Hematopoietic multipotent progenitor cell (in vitro differentiated cells): ENCODE measurements around the gene SFMBT2. TPM values are rescaled to one million over a fixed set of nuclear protein-coding genes. Genes with fewer than 3 reads are reported as not detected.

Experiments used
- DNase-seq, 3 donors: peaks; one replicate each; pipeline ENCODE4 v3.0.0-alpha.2; 2011 to 2015; ENCODE audit warnings: low read depth in 2 of 3, low spot score in 2 of 3
- total RNA-seq: library from RNA; depleted of rRNA; stranded (reverse); fragments of >200 nt; gene quantifications from one replicate; pipeline ENCODE4 v1.2.3, GENCODE V29; 2012

Gene SFMBT2
- total RNA-seq, 1 donor, result 4.3 TPM

- no peak for DNase-seq
These were observed 15.5 kb upstream of the SFMBT2 start for GRCh38 chr10:7426349-7426748.

DNA sequence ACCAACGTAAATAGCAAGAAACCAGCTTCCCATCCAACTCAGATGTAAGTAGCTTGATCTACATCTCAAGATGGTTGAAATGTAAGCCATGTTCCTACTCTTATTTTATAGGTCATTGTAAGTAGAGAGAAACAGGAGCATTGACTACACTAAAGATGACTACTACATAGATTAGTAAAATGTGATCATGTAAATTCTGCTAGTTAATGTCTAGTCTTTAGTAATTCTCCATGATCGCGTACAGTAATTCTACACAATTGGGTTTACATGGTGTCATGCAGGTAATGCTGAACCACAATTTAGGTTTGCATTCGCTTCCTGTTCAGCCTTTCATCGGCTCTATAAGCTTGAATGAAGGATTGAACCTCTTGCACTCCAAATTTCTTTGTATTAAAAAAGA lies 14.9 kb upstream of the SFMBT2 start:
- DNase-seq, result no peak

DNA sequence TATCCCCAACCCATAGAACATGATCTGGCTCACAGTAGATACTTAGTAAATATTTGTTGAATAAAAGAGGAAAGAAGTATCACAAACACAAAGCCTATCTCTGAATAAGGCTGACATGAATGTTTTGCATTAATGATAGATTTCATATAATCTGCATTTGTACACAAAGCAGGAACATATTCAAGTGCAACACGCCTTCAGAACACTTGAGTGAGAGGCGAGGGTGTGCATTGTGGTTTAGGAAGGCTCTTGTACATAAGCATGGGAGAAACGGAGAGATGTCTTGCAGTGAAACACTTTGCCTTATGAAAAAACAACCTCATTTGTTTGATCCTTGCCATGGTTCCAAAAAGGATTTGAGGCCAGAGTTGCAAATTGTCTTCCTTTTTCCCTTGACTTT lies 14.1 kb upstream of the SFMBT2 start:
- no peak for DNase-seq

- DNase-seq, result no peak
These were observed 13.5 kb upstream of the SFMBT2 start for GRCh38 chr10:7424315-7424714.

- DNase-seq, result no peak
These were observed 12.7 kb upstream of the SFMBT2 start for GRCh38 chr10:7423521-7423920.

DNA sequence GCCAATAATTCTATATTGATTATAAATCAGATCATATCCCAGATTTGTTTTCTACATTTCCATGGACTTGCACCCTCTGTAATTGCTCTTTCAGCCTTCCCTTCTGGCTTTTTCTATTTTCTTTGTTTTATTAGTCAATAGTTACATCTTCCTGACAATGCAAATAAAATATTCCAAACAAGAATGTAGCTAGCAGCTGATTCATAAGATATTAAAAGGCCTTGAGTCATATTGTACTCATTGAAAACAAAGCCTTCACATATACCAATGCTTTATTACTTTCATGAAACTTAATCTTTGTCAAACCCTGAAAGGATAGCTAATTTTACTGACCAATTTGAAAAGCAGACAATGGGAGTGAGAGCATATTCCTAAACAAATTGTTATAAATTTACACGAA lies 10.7 kb upstream of the SFMBT2 start:
- no peak for DNase-seq

- DNase-seq, result no peak
These were observed 9.2 kb upstream of the SFMBT2 start for GRCh38 chr10:7419998-7420397.

- no peak for DNase-seq
These were observed 7.0 kb upstream of the SFMBT2 start for GRCh38 chr10:7417807-7418206.

GRCh38 chr10:7417103-7417623 lies 6.3 kb upstream of the SFMBT2 start:
- DNase-seq, result peak in 2 of 3 donors; percentile 47 to 75

GRCh38 chr10:7414766-7415165 lies 3.9 kb upstream of the SFMBT2 start:
- no peak for DNase-seq

DNA sequence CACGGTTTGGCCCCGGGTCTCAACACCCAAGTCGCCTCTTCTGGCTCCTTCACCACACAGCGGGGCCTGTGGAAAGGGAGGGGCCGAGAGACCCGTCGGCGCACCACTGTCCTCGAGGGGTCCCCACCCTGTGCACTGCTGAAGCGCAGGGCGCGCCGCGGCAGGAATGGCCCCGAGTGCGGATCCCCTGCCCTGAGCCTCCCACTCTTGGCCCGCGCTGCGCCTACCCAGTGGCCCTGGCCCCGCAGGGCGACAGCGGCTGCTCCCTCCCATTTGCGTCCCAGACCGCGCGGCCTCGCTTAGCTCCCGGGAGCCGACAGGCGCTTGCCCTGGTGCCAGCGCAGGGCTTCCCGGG lies 2.1 kb upstream of the SFMBT2 start:
- DNase-seq, result no peak

DNA sequence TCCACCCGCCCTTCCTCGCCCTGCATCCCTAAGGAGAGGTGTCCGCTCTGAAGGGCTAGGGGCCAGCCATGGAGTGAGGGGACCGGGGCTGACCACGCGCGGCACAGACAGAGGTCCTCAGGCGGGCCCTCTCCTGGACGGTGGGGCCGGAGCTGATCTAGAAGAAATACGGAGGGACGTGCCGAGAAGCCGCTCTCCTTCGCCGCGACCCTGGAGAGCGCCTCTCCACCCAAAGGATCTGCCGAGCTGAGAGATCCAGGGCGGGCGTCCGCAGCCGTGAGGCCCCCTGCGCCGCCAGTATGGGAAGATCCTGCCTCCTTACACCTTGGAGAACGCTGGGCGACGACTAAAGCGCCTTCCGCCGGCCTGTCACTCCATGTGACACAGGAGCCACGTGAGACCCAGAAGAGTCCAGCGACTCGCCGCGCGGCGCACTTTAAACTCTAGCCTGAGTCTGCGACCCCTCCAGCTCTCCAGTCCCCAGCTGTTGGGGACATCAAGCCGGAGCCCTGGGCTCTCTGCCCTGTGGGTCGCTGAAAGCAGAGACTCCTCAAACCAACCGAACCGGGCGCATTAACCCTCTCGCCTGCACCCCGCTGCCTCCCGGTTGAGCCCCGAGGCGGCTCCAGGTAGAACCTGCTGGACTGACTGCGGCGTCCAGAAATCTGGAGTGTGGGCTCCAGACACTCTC lies 1.5 kb upstream of the SFMBT2 start:
- DNase-seq, result peak in 2 of 3 donors; percentile 22 to 30

GRCh38 chr10:7411671-7412128 lies 866 bp upstream of the SFMBT2 start:
- peak in 2 of 3 donors; percentile 19 to 44 for DNase-seq

DNA sequence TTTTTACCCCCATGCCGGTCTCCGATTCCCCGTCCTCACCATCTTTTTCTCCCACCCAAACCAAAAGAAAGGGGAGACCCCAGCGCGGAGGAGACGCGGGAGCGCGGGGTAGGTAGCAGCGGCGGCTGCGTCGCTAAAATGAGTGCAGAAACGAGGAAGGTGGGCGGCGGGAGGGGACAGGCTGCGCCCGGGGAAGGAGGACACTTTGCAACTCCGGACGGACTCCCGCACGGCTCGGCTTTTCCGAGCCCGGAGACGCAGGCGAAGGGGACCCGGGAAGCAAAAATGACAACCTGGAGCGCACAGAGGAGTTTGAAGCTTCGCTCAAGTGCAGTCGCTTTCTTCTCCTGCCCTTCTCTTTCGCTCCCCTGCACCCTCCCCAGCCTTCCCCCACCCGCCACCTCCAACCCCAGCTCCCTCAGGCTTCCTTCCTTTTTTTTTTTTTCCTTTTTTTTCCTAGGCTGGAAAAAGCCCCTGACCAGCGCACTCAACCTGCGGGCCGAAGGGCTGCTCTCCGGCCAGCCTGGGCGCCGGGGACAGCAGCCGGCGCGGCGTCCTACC lies 453 bp downstream of the SFMBT2 start:
- DNase-seq, result peak in 1 of 3 donors; percentile 29

DNA sequence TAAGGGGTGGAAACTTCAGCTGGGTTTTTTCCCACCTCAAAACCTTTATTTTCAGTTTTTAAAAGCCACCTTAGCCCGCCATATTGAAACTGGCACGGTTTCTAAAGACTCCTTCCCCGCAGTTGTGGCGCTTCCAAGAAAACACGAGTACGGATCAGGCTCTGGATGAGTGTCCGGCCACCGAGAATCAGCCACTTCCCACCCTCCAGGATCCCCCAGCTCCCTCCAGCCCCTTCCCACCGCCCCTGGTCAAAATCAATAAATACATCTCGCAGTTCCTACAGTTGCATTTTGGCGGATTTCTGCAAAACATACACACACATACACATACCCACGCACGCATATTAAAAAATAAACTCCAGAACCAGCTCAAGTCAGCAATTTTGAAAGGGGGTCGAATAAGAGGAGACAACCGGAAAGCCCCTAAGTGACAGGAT lies 1.1 kb downstream of the SFMBT2 start:
- DNase-seq, result peak in 1 of 3 donors; percentile 16

DNA sequence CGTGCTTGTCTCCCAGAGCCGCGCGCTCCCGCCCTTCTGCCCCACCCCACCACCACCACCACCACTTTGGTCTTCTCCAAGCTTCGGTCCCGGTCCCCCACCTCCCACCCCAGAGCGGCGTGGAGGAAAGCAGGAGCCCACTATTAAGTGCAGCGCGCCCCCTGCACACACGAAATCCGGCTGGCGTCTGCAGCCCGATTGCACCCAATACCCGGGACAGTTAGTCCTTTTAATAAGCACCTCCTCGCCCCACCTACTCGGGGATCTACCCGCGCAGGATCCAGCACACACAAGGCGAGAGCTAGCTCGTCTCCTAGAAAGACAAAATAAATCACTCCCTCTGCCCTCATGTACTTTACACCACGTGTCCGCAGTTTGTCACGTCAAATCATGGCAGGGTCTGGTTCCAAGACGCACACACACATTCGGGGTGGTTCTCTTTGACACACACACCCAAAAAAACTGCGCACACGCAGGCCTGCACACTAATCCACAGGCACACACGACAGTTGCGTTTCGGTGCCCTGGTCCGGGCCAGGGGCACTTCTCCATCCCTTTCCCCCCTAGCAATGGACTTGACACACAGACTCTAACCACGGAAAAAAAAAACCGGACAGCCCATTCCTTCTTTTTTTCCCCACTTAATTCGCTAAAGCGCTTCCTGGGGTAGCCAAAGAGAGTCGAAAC lies 1.6 kb downstream of the SFMBT2 start:
- DNase-seq, result peak in 2 of 3 donors; percentile 29 to 43

DNA sequence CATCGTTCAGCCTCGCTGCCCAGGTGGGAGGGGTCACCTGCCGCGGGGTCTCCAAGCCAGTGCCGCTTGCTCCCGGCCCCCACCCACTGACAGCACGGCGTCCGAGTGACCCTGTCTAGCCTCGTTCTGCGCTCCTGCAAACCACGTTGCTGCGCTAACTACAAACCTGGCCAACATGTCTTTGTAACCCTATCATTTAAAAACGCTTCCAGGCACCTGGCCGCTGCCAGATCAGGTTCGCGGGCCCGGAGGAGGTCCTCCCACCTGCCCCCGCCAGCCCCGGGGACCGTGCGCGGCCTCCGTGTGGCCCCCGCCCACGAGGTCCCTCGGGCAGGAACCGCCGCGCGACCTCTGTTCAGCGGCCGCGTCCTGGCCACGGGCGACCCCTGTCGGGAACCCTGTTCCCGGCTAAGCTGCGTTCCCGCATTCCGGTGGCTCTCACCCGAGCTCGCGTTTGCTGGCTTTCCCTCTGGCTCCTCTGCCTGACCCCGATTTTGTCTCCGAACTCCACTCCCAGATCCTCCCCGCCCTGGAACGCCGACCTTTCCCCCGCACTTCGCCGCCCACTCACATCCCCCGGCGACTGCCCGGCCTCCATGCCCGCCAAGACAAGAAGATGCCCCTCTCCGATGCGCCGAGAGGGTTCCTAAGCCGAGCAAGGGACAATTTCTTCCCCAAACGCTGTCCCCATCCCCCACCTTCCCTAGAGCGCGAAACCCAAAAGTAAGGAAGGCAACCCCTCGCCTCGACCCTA lies 2.4 kb downstream of the SFMBT2 start:
- DNase-seq, result peak in 2 of 3 donors; percentile 53 to 58

- DNase-seq, result peak in 2 of 3 donors; percentile 61 to 77
These were observed 3.2 kb downstream of the SFMBT2 start for GRCh38 chr10:7407368-7408290.

DNA sequence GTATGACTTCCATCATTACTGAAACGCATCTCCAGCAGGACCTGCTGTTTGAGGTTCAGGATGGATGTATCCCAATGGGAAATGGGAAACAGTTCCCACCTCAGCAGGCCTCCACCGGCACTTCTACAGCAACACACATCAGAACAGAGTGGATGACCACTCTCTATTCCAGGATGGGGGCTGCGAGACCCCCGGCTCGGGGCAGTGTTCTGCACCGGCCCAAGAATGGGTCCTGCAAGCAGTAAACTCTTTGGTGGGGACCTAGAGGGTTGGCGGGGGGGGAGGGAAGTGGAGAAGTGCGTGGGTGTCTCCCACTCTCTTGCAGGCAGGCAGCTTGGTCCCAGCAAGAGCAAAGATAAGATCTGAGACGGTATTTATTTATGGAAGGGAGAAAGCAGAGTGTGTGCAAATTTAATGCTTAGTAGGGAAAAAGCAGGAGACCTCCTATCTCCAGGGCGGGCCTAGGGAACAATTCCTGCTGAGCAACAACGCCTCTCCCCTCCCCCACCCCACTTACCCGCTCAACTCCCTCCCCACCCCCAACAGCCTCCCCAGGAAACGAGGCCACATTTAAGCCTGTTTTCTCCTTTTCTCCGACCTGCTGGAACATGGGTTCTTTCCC lies 4.0 kb downstream of the SFMBT2 start:
- DNase-seq, result no peak
